DMS114 treated with DMSO at 0.1 percent for 48 hours (cell line): ENCODE data around the gene CEP76.
"Not testable (repeated sequence)": the region's sequence is repeated elsewhere in the genome, so short reads cannot be mapped to it uniquely, and the experiment has no call there.

Experiments
- DNase-seq: peaks from one replicate; lab custom pipeline; 2025; ENCODE audit not compliant: unreplicated experiment; lab: John Stamatoyannopoulos, UW

CEP76 gene

GRCh38 chr18:12645751-12646203 lies 56.7 kb downstream of the CEP76 start:
- DNase-seq: no peak

- no peak for DNase-seq
Measured at GRCh38 chr18:12645254-12645653, 57.3 kb downstream of the CEP76 start.

GRCh38 chr18:12643756-12644155 lies 58.8 kb downstream of the CEP76 start:
- not testable (repeated sequence) for DNase-seq

- no peak for DNase-seq
Measured at GRCh38 chr18:12640881-12641200, 61.7 kb downstream of the CEP76 start.

- DNase-seq: no peak
Measured at GRCh38 chr18:12639990-12640880, 62.3 kb downstream of the CEP76 start.

GRCh38 chr18:12638644-12639124 lies 63.8 kb downstream of the CEP76 start:
- no peak for DNase-seq

- DNase-seq: no peak
Measured at GRCh38 chr18:12637901-12638643, 64.5 kb downstream of the CEP76 start.

- DNase-seq: no peak
Measured at GRCh38 chr18:12637393-12637792, 65.1 kb downstream of the CEP76 start.

- DNase-seq: no peak
Measured at GRCh38 chr18:12631831-12632477, 70.6 kb downstream of the CEP76 start.

- no peak for DNase-seq
Measured at GRCh38 chr18:12630136-12630535, 72.4 kb downstream of the CEP76 start.

- no peak for DNase-seq
Measured at GRCh38 chr18:12628706-12629702, 73.5 kb downstream of the CEP76 start.

GRCh38 chr18:12627199-12627598 lies 75.3 kb downstream of the CEP76 start:
- not testable (repeated sequence) for DNase-seq

GRCh38 chr18:12625241-12625640 lies 77.3 kb downstream of the CEP76 start:
- no peak for DNase-seq
